Stimulated activated CD8-positive, alpha-beta memory T cell treated with anti-CD3 and anti-CD28 coated beads, Interleukin-7, amount 100 ng/mL, for 4 hours (primary cell): ENCODE data around the gene UCP2.

Experiments used
- DNase-seq, 2 donors: peaks; one replicate each; pipeline ENCODE4 v3.0.0-alpha.2; 2020; ENCODE audit warnings: low read depth in 2 of 2

UCP2 gene

DNA sequence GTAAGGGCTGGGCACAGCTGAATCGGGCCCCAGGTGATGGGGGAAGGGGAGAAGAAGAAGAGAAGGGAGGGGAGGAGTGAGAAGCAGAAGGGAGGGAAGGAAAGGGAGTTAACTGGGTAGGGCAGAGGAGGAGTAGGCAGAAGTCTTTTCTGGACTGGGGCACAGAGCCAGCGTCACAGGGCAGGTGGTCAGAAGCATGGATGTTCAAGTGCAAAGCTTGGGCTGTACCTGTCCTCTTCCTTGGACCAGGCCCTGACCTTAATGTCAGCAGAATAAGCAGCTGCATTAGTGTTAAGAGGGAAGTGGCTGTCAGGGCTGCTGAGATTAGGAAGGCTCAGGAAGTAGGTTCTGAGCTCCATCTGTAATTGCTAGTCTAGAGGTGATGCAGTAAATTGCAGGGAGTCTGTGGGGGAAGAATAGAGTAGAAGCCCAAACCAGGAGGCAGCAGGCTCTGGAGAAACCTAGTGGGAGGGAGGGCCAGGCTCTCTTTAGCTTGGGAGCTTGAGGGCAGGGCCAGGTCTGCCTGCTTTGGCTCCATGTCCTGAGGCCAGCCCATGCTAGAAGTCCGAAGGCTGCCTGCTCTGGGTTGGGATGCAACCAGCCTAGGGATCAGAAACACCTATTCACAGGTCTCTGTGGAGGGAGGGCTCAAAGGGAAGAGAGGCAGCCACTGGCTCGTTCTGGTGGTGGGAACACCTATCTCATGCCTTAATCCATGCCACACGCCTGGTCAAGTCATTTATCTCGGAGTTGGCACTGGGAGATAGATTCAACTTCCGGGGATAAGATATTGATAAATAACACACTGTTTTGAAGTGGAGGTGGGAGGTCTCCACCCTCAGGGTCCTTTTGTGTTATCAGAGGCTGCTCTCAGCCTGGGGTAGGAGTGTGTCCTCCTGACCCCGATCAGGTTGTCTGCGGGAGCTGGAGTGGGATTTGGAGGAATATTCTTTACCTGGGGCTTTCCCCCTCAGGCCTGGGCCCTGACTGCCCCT is 28.0 kb upstream of the UCP2 start:
- DNase-seq, result no peak

DNA sequence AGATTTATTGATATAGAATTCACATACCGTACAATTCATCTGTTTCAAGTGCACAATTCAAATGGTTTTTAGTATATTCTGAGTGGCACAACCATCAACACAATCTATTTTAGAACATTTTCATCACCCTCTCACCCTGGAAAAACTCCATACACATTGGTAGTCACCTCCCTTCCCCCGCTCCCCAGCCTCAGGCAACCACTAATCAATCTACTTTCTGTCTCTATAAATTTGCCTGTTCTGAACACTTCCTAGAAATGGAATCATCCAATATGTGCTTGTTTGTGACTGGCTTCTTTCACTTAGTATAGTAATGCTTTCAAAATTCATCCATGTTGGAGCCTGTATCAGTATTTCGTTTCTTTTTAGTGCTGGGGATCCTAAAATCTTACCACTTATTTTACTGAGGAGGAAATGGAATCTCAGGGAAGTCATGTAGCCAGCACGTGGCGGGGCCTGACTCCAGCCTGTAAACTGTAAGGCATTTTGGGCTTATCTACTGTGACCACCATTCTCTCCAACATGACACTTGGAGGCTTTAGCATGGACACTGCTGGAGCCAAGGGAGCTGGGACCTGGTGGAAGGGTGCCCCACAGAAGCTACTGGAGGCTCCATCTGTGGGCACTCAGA is 27.1 kb upstream of the UCP2 start:
- no peak for DNase-seq

DNA sequence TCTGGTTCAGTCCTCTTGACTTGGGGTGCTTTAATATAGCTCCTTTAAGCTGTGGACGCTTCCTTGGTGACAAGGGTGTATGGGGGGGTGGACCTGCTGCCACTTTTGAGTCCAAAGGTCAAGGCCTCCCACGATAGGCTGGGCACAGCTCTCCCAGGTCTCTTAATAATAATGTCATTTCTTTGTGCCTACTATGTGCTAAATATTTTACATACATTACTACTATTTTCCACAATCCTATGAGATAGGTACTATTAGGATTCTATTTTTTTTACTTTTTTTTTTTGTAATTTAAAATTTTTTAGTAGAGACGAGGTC is 26.5 kb upstream of the UCP2 start:
- no peak for DNase-seq

DNA sequence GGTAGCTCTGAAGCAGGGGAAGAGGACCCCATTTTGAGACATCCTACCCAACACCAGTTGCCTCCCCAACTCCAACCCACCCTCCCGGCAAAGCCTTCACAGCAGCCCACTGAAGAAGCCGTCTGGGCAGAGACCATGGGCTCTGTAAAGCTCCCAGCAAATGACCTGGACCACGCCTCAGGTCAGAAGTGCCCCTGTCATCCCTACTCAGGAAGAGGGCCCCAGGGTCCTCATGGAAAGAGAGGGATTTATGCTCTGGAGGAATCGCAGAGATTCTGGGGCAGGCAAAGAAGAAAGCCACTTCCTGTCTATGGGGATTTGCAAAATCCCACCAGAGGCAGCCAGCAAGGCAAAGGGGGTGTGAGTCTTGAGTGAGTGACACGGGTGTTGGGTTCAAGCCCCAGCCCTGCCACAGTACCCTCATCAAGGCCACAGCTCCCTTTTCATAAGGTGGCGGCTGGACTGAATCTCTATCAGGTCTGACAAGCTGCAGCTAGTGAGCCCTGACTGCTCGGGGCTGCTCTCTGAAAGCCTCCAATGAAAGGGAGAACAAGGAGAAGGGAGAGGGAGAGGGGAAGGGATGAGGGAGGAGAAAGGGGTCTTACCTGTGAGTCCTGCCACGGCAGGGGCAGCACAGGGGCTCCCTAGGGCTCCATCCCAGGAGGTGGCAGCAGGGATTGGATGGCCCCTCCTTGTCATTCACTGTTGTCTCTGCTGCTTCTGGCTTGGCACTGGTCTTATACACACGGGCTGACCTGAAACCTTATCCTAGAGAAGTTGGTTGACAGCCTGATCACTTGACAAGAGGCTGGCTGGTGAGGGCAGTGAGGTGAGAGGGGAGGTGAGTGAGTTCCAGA is 26.0 kb upstream of the UCP2 start, which contains the start of gene UCP3:
Gene UCP3 (minus strand): TSS at position 713 of the 857 bp plus-strand sequence. CDS start 2,043 bp downstream, outside the sequence.
- DNase-seq, result no peak

DNA sequence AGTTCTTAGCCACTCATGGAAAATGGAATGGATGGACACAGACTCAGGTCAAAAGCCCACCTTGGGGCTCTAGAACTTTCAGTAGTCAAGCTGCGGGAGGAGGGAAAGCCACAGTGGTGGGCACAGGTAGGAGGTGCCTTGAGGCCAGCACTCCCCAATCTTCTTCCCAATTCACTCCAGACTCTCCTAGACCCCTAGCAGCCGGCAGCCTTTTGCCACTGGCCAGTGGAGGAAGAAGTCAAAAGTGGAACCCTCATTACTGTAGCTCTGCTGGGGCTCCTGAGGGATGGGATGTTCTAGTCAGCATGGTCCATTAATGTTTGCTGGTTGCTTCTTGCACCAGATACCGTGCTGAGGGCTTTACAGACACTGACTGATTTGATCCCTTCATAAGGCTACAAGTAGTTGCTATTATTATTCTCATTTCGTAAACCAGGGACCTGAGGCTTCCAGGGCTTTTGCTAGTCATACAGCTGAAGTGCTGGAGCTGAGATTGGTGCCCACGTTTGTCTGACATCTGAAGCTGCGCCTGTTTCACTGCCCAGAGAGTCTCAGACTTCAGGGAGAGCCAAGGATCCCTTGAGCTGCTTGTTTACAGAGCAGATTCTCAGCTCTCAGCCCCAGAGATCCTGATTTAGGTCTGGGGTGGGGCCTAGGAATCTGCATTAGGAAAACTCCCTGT is 25.2 kb upstream of the UCP2 start:
- DNase-seq, result no peak

DNA sequence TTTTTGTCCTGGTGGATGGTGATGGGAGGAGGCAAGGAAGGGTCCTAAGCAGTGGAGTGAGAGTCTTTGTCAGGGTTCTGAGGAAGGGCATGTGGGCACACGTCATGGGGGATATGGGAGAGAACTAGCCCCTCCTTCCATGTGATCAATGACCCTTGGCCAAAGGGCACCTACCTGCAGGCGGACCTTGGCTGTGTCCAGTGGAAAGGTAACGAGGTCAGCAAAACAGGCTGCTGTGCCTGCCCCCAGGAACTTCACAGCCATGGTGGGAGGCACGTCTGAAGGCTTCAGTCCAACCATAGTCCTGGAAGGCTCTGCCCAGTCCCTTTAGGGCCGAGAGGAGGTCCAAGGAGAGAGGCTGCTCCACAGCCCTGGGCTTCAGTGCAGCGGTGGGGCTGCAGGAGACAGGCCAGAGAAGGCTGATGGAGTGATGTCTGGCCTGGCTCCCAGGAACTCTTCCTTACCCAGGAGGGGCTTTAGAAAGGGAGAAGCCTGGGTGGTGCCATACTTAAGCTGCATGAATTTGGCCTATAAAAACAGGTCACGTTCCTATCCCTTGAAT is 24.2 kb upstream of the UCP2 start:
- DNase-seq, result no peak

DNA sequence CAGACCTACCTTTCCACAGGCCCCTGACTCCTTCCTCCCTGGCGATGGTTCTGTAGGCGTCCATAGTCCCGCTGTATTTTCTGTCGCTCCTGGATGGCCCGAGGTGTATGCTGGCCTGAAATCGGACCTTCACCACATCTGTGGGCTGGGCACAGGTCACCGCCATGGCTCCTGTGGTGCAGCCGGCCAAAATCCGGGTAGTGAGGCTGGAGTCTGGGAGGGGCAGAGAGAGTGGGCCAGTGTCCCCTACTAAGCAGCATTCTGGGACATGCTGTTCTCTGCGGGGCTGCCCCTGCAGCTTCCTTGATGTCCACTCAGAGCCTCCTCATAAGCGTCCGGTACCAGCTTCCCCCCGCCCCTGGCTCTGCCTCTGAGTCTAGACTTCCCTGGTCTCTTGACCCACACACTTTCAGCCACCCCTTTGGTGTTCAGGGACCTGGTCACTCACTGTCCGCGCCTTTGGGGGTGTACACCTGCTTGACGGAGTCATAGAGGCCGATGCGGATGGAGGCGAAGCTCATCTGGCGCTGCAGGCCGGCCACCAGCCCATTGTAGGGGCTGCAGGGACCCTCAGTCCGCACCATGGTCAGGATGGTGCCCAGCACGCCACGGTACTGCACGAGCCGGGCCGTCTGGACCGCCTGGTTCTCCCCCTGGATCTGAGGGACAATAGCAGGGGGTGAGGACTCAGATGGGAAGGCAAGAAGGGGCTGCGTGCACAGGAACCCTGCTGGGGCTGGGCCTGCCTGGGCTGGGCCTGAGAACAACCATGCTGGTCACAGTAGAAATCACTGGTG is 23.3 kb upstream of the UCP2 start:
- no peak for DNase-seq

DNA sequence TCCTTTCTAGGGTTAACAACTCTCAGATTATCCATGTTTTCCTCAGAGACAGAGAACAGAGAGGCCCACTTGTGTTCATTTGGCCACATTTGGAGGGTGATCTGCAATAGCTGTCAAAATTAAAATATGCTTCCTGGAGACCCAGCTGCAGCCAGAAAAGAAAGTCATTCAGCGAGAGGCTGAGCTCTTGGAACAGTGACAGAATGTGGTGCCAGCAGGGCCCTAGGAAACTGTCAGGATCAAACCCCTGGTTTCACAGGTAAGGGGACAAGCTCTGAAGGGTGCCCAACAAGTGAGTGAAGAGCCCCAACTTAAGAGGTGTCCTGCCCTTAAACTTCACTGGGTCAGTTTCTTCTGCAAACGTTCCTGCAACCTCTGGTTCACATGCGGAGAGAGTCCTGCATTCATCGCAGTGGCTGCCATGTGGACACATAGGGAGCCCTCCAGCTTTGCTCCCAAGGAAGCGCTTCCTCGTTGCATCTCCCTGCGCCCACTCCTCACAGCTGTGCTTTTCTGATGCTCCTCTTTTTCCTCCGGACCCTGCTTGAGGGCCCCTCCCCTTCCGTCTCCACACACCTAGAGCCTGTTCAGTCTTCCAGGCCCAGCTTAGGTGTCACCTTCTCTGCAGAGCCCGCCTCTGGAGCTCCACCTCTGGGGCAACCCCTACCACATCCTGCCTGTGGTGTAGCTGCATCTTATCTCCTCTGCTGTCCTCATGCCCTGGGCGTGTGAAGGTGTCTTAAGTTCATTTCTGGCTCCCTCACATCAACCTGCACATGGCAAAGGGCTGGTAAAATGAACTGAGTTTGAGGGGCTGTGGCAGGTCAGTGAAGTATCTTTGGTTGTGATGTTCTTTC is 22.3 kb upstream of the UCP2 start:
- peak; percentile 67 to 79 for DNase-seq

DNA sequence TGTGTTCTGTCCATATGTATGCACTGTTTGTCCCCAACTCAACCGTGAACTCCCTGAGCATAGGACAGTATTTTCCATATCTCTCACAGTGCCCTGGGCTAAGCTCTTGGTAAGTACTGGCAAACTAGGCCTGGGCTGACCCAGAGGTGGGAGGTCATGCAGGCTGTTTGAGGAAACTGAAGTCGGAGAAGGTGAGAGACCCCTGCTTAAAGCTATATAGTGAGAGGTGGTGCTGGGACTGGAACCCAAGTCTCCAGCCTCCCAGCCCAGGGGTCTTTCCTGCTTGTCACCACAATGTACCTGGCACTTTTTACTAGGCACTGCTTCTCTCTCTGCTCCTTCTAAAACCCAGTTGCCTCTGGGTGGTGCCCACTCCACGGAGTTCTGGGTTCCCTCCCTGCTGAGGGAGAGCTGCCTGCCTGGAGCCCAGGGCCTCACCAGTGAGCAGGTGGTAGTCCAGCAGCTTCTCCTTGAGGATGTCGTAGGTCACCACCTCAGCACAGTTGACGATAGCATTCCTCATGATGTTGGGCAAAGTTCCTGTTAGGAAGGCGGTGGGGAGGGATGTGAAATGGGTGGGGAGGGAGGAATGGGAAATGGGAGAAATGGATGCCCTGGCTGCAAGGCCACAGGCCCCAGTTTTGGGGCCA is 21.5 kb upstream of the UCP2 start:
- DNase-seq, result no peak

DNA sequence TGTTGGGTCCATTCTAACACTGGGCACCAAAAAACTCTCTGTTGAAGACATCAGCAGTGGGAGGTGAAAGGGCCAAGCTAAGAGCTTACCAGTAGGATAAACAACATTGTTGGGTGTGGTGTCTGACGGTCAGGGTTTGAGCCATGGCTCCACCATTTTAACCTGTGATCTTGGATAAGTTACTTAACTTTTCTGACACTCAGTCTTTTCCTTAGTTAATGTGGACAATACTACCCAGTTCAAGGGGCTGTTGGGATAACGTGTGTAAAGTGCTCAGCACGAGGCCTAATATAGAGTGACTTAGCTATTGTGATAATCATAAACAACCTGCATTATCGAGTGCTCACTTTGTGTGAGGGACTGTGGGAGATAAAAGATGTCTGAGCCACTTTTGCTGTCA is 20.2 kb upstream of the UCP2 start:
- DNase-seq, result no peak

DNA sequence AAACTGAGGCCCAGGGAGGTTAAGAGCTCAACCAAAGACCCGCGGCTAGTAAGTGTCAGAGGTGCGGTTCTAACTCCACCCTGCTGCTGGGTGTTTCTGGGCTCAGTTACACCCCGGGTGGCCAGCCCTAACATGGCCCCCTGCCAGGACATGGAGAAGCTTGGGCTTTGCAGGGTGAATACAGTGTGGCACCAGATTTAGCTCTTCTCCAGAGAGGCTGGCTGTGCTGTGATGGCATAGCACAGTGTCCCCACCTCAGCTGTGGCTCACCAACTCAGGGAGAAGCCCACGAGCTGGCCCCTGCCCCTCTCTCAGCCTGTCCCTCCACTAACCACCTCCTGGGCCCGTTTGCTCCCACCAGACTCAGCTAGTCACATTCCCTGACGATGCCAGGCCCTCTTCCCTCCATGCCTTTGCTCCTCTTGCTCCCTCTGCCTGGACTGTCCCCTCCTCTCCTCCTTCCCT is 19.2 kb upstream of the UCP2 start:
- DNase-seq, result no peak

DNA sequence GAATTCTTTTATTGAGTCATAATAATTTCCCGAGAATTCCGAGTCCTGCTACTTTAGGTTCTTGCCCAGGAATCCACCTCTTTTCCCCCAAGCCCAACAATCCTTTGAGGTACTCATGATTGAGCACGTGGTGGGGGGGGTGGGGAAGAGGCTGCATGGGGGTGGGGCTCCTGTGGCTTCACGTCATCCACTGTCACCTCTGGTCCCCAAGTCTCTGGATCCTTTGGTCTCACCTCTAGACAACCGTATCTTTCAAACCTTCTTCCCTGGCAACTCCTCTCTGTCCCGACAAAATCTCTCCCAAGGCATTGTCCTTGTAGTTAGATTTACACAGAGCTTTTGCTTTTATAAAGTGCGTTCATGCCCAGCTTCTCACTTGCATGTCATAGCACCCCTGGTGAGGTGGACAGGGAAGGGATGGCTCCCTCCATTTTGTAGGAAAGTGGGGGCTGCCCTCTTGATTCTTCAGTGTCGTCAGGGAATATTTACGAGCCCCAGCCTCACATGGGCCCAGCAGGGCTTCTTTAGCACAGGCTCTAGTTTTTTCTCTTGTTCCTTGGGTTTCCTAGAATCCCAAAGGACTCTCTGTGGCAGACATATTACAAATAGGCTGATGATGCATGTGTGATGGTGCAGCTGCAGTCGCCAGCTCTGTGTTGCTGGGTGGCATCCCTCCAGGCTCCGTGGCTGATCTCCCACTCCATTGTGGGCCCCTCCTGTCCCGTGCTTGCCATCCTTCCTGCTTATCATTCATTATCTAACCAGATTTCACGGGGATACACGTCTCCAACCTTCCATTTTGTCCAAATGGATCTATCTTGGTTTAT is 17.9 kb upstream of the UCP2 start:
- no peak for DNase-seq

DNA sequence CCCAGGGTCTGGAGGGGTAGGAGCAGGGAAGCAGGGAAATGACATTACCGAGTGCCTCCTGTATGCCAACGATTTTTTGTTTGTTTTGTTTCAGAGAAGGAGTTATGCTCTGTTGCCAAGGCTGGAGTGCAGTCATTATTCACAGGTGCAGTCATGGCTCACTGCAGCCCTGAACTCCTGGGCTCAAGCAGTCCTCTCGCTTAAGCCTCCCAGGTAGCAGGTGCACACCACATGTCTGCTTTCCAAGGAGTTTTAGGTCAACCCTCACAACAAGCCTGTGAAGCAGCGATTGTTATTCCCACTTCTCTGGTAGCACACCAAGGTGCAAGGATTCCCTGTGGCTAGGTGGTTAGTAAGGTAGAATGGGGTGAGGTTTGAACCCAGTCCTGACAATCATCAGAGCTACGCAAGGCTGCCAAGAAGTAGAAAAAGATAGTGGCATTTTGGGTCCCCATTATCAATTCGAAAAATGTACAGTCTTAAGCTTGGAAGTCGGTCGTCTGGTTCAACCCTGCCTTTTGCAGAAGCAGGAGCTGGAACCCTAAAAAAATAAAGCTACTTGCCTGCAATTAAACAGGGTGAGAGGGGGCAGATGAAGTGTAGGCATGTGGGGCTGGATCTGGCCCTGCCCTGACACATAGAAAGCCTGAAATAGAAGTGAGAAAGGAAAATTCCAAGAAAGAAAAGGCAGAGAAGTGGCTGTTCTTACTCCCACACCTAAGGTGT is 17.1 kb upstream of the UCP2 start:
- DNase-seq, result no peak

DNA sequence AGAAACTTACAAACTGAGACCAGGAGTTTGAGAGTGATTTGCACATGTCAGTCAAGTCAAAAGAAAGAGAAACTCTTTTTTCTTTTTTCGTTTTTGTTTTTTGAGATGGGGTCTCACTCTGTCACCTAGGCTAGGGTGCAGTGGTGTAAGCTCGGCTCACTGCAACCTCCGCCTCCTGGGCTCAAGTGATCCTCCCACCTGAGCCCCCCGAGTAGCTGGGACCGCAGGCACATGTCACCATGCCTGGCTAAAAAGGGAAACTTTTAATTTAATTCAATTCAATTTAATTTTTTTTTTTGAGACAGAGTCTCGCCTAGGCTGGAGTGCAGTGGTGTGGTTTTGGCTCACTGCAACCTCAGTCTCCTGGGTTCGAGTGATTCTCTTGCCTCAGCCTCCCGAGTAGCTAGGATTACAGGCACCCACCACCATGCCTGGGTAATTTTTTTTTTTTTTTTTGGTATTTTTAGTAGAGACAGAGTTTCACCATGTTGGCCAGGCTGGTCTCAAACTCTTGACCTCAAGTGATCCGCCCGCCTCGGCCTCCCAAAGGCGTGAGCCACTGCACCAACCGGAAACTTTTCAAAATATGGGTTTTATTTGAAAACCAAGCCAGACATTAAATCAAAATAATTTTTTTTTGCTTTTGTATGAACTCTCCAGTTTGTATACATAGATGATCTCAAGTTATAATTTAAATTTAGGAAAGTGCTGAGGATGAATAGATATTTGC is 16.4 kb upstream of the UCP2 start:
- no peak for DNase-seq

DNA sequence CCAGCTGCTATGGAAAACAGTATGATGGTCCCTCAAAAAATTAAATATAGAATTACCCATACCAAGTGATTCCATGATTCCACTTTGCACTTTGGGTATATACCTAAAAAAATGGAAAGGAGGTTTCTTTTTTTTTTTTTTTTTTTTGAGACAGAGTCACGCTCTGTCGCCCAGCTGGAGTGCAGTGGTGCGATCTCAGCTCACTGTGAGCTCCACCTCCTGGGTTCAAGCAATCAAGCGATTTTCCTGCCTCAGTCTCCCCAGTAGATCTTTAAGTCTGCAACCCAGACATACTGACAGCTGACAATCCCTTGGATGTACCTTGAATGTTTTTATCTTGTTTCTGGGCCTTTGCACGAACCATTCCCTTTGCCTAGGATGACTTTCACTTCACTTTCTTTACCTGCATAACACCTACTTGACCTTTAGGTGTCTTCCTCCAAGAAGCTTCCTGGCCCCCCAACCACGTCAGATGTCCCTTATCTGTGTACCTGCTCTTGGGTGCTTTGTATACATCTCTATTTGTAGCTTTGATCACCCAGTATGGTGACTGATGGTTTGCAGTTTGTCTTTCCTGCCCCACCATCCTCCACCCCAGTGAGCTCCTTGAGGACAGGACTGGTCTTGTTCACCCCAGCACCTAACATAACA is 14.6 kb upstream of the UCP2 start:
- no peak for DNase-seq

DNA sequence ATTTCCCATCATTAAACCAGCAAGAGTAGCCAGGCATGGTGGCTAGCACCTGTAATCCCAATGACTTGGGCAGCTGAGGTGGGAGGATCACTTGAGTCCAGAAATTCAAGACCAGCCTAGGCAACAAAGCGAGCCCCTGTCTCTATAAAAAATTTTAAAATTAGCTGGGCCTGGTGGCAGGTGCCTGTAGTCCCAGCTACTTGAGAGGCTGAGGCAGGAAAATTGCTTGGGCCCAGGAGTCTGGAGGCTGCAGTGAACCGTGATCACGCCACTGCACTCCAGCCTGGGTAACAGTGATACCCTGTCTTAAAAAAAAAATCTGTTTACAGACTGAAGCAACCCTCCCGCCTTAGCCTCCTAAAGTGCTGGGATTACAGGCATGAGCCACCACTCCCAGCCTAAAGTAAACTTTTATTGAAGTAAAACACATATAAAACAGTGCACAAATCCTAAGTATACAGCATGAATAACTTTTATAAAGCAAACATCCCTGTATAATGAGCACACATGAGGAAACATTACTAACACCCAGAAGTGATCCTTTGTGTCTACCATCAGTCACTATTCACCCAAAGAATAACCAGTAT is 13.6 kb upstream of the UCP2 start:
- no peak for DNase-seq
